Hematopoietic multipotent progenitor cell (in vitro differentiated cells): Measurements from ENCODE around the gene PCSK9. TPM values are rescaled to one million over a fixed set of nuclear protein-coding genes. Genes with fewer than 3 reads are reported as not detected.
"Not testable (repeated sequence)": the region's sequence is repeated elsewhere in the genome, so short reads cannot be mapped to it uniquely, and the experiment has no call there.

ENCODE experiments used
- DNase-seq, 3 donors: peaks; one replicate each; pipeline ENCODE4 v3.0.0-alpha.2; 2011 to 2015; ENCODE audit warnings: low read depth in 2 of 3, low spot score in 2 of 3
- total RNA-seq: library from RNA; depleted of rRNA; stranded (reverse); fragments of >200 nt; gene quantifications from one replicate; pipeline ENCODE4 v1.2.3, GENCODE V29; 2012

PCSK9 gene
- total RNA-seq, 1 donor, result under 0.01 TPM

DNA sequence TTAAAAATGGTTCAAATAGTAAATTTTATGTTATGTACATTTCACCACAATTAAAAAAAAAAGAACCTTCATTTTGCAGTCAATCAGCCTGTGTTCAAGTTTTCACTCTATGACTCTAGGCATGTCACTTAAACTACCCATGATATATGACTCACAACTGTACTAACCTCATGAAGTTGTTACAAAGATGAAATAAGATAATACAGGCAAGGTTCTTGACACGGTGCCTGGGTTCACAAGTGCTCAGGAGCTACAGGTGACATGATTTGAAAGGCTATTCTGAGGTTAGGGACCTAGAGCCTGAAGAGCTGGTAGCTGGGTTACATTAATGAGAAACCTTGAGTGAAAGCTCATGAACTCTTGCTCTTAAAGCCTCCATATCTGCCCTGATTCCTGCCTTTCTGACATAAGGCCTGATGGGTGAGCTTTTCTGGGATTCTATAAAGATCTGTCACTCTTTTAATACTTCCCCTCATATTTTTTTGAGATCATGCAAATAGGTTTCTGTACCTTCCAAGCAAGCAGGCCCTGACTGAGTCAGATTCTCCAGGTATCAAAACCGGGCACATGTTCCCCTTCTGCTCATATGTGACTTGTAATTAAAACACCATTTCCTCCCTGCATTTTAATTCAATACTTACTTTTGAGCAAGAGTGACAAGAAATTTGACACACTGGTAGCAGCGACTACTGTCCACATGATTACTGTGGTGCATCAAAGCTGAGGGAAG is 34.0 kb downstream of the PCSK9 start:
- no peak for DNase-seq

DNA sequence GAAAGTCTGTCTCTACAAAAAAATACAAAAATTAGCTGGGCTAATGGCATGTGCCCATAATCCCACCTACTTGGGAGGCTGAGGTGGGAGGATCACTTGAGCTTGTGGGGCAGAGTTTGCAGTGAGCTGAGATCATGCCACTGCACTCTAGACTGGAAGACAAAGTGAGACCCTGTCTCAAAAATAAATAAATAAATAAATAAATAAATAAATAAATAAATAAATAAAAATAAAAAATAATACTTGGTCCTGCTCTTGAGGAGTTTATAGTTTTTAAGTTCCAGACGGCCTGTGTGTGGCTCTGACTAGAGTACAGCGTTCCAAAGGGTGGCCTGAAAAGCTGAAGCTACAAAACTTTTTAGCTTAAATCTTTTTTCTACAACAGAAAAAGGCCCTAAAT is 35.1 kb downstream of the PCSK9 start:
- DNase-seq, result no peak

DNA sequence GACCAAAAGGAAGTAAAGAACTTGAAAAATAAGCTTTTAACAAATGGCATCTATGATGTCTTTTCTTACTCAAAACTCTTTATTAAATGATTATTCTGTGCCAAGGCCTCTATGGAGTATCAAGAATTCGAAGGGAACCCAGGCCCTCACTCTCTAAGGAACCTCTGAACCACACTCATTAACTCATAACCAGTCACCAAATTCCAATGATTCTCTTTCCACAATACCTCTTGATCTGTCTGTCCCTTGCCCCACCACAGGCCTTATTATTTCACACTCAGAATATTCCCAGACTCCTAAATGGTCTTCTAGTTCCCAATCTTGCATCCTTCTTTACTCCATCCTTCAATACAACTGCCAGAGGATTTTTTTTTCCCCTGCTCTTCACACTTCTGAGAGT is 37.0 kb downstream of the PCSK9 start:
- DNase-seq, result no peak

DNA sequence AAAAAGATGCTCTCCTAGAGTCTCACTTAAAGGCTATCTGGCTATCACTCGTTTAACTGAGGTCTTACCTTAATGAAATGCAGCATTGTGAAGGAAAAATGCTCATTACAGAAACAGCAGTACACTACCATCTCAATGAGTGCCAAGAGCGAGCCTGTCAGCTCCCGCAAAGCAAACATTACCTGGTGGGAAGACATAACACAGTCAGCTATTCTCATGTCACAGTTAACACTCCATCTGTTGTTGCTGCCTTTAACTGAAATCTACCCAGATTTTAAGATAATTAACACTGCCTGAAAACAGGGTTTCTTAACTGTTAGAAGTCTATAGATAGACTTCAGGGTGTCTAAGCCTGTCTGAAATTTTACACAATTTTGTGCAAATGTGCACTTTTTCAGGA is 39.1 kb downstream of the PCSK9 start:
- DNase-seq, result no peak

DNA sequence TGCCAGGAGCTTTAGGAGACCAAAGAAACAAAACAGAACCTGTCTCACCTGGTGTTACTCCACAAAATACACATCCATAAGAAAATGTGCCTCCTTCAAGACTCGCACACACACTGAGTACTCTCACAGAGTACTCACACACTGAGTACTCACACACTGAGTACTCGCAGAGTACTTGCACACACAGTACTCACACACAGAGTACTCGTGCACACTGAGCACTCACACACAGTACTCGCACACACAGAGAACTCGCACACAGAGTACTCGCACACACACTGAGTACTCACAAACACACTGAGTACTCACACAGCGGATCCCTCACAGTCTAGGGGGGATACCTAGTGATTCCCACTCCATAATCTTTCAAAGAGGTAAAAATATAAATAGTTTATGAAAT is 40.3 kb downstream of the PCSK9 start:
- DNase-seq, result no peak

DNA sequence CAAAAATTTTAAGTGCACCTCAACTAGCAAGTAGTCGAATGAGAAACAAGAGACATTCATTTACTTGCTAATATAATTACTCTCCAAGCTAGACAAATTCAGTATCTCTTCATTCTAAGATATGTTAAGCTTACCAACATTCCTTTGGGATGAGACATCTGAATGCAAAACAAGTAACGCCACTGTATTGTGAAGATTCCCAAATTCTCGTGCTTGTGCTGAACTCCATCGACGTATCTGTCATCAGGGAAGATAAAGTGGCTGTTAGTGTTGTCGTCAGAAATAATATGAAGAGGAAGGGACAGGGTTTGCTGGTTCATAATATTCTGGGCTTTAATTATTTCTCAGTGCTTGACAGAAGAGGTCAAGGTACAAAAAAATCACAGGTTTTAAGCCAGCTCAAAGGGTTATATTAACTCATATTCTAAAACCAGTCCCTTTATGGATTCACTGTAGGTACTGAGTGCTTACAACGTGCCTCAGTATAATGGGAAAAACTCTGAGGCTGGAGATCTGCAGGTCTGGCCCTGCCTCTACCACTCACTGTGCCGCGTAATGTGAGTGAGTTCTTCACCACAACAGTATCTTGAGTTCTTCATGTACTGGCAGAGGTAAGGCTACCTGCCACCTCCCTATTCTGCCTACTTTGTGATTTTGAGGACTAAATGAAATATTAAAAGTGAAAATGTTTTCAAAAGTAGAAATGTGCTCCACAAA is 42.0 kb downstream of the PCSK9 start:
- no peak for DNase-seq

DNA sequence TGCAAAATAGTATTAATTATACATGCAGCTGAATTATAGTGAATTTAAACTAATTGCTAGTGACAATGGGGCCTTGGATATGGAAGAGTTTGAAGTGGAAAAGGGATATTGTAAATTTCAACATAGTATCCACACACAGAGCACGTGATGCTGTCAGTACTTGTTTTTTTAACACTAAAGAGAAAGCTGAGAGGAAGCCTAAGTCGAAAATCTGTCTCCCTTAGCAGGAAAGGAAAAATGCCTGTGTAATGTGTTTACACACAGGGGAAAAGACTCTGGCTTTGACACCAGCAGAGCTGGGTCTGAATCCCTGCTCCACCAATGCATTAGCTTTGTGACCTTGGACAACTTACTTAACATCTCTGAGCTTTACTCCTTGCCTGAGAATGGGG is 42.6 kb downstream of the PCSK9 start:
- no peak for DNase-seq

DNA sequence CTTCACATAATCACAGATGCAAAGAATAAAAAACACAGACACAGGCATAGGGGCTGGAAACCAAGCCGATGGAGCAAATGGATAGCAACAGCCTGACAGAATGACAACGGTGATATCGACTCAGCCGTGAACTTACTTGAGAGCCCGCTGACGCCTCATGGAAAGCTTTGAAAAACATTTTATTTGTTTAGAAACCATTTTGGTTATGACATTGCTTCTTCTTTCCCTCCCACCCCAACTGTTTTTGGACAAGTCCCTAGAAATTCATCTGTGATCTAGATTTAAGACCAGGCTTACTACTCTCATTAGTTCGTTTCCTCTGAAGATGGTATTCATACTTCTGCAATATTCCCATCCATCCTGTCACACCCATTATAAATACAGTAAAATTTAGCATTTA is 44.9 kb downstream of the PCSK9 start:
- no peak for DNase-seq

DNA sequence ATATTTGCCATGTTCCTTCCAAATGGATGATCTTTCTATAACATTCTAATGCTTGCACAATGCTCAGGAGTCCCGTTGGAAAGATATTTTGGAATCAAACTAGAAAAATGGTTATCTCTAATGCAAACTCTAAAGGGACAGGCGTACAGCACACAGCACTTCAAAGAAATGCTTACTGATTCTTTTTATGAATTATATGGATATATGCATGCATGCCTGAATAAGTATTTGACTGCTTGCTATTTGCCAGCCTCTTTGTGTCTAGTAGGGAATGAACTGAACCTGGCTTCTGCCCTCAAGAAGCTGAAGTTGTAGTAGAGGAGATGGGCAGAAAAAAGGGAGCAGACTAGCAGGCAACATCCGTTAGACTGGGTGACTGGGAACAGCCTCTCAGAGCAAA is 48.1 kb downstream of the PCSK9 start:
- DNase-seq, result no peak

DNA sequence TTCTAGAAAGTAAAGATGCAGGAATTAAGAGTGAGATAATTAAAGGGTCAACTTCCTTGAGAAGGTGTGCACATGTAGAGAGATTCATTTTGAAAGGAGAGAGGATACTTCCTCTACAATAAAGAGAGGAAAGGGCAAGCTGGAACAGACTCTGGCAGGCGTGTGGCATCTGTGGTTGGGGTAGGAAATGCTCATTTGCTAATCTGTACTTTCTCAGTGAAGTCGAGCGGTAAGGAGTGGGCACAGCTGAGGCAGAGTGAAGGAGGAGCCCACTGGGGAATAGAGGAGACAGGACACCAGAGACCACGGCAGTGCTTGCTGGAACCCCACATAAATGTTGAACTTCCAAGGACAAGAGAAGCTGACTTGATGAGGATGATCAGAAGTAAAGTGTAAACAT is 49.1 kb downstream of the PCSK9 start:
- peak in 2 of 3 donors; percentile 3 to 24 for DNase-seq

DNA sequence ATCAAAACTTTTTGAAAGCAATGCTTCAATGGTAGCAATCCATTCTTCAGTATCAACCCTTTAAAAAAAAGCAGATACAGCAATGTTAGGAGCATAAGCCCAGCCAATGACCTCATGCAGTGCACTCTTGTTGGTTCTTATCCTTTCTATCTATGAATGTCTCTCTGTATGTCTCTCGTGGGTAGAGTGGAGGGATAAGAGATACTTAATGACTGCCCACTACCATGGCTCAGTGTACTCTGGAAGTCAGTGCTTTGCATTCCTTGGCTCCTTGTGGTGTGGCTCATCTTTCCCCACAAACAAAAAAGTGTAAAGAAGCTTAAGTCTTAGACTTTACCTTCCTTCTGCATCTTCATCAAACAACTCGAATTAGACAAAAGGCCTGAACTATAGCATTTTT is 50.3 kb downstream of the PCSK9 start:
- DNase-seq, result no peak

DNA sequence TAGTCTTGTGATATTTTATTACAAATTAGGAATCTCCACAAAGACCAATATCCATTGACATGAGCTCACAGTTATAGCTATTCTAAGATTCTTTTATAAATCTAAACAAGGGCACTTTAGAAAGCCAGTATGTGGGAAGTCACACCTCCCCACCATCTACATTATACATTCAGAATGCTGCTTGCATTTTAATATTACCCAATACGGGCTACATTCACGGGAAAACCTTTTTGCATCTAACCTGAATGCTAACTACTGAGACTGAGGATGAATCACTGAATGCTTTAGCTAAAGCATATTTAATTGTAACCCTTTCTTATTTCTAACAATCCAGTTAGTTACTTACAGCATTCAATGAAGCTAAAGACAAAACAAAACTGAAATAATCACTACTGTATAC is 53.1 kb downstream of the PCSK9 start:
- DNase-seq, result no peak

DNA sequence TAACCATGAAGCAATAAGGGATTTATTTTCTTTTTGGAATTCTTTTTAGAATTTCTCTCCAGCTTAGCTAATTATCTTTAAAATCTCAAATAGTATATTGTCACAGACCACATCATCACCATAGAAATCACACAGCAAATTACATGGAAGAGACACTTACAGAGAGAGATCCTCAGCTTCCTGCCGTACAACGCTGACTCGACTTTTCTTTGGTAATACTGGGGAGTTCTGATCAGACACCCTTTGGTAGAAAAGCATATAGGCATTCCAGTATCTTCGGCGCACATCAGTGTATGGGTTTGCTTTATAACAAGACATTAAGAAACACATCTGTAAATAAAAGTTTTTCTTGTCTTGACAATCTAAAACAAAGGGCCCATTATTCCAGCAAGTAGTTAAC is 55.7 kb downstream of the PCSK9 start:
- no peak for DNase-seq

DNA sequence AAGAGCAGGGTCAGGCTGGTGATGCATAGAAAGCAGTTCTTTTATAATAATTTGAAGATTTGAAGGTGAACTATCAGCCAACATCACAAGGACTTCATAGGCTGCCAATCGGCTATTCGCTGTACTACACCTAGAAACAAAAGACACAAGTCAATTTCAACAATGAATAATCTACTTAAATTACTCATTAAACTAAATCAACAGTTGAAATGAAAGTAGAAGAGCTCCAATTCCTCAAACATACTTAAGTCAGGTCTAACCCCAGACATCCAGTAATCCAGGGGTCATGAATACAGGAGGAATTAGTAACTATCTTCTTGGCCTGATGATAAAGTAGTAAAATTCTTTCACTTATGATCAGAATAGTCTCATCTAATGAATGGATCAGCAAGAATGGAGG is 64.5 kb downstream of the PCSK9 start:
- DNase-seq, result no peak

DNA sequence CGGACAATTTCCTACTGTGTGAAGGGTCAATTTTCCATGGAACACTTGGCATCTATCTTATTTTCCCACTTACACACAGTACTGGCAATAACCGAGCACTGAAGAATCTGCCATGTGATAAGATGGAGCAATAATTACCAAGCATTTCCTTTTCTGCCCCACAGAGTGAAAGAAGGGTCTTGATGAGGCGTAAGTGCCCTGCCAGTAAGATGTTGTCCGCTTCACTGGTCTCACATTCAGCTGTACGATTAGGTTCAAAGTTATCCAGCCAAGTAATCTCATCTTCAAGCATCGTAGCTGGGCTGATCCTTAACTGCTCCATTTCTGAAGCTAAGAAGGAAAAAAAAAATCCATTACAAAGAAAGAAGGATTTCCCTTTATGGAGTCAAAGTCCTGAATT is 67.8 kb downstream of the PCSK9 start:
- no peak for DNase-seq

DNA sequence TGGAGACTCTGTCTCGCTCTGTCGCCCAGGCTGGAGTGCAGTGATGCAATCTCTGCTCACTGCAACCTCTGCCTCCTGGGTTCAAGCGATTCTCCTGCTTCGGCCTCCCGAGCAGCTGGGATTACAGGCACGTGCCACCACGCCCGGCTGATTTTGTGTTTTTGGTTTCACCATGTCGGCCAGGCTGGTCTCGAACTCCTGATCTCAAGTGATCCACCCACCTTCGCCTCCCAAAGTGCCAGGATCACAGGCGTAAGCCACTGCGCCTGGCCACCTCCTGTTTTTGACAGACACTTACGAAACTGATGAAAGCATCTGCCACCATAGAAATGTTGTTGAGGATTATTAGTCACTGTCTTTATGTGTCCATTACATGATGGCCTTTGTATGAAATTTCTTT is 69.7 kb downstream of the PCSK9 start:
- DNase-seq, result not testable (repeated sequence)

Other genes with a start within 250 kb of the PCSK9 start
- gene TTC22, start 238.2 kb upstream of the PCSK9 start, total RNA-seq, result 5.7 TPM
- gene DHCR24, start 152.4 kb upstream of the PCSK9 start, total RNA-seq, result 51.4 TPM
- gene TMEM61, start 58.9 kb upstream of the PCSK9 start, total RNA-seq, result not detected
- not detected for gene BSND, start 40.6 kb upstream of the PCSK9 start, total RNA-seq
- gene USP24, start 175.8 kb downstream of the PCSK9 start, total RNA-seq, result 41.7 TPM